Psoas muscle (tissue), 8 donors: ENCODE data around the gene SP100. TPM values are rescaled to one million over a fixed set of nuclear protein-coding genes. Genes with fewer than 3 reads are reported as not detected.

Experiments used
- ATAC-seq, 4 donors: fragments of 200-7000 bp; cut with Tn5 transposase; one replicate each; pipeline ENCODE4 v1.9.1; 2020; ENCODE audit warnings: moderate library complexity in 3 of 4, mild to moderate bottlenecking in 2 of 4
- DNase-seq, 2 donors: peaks; one replicate each; pipeline ENCODE4 v3.0.0-alpha.2; 2020
- H3K27ac ChIP-seq: fragments of 200-600 bp; one replicate; pipeline ENCODE4 v1.8.0; 2022
- H3K27me3 ChIP-seq, 3 donors: fragments of 200-600 bp in 1 of 3; one replicate each; pipeline versions ENCODE4 v1.6.1 to v1.8.0; 2013 to 2022; ENCODE audit warnings: low read length in 2 of 3, mild to moderate bottlenecking in 2 of 3, moderate library complexity in 1 of 3; ENCODE audit not compliant: insufficient read depth in 3 of 3
- H3K36me3 ChIP-seq, 2 donors: fragments of 200-600 bp in 1 of 2; one replicate each; pipeline versions ENCODE4 v1.6.1 to v1.8.0; 2013 to 2022; ENCODE audit warnings: low read depth in 1 of 2, mild to moderate bottlenecking in 1 of 2, moderate library complexity in 1 of 2; ENCODE audit not compliant: insufficient read depth in 1 of 2
- H3K4me1 ChIP-seq: fragments of 200-600 bp; one replicate; pipeline ENCODE4 v1.8.0; 2022
- H3K4me3 ChIP-seq: fragments of 200-600 bp; one replicate; pipeline ENCODE4 v1.8.0; 2022; ENCODE audit warnings: mild to moderate bottlenecking
- H3K9me3 ChIP-seq: fragments of 200-600 bp; one replicate; pipeline ENCODE4 v1.8.0; 2022
- CTCF ChIP-seq: fragments of 200-600 bp; IDR thresholded peaks from one replicate; pipeline ENCODE4 v1.8.0; 2022; ENCODE audit warnings: antibody characterized with exemption
- WGBS, 3 donors: extraction: QIAGEN DNeasy Blood & Tissue Kit; methylation state at CpG; one replicate each; pipeline versions ENCODE4 v1.1.6 to v1.1.7; 2013; 5-methylcytosine and 5-hydroxymethylcytosine counted together
- intact Hi-C, 2 donors: fragments of 100-400 bp; cut with DNase I; formaldehyde crosslinking; loops; one replicate each; pipeline versions ENCODE4 v1.11.0 to v1.14.2; 2022
- polyA plus RNA-seq, 3 donors: library from polyadenylated mRNA; stranded (reverse); fragments of 200-250 nt; gene quantifications; one replicate each; pipeline ENCODE4 v1.2.3, GENCODE V29; 2013
- total RNA-seq, 4 donors: library from RNA; stranded (reverse); fragmentation: NEBNext Ultra II Directional in 2 of 4; extraction: Animal tissue kit (Norgen Biotek cat#: 25700) in 2 of 4; gene quantifications; one replicate each; pipeline versions ENCODE4 v1.2.1 to v1.2.4, GENCODE V29; 2021 to 2023
- donor health status: healthy with polysubstance abuse.
- donor health status: DM: no; HTN: no; CAD: no; lungs with moderate emphysema.
- donor health status: Bipolar disorder and iron deficiency.
- donor health status: healthy.
- donor health status: DM: yes; HTN: yes; CAD: no.
- donor health status: DM: no; HTN: no; CAD: no.
- donor health status: DM: no; HTN: no; CAD: no.
- donor health status: DM: yes; HTN: yes; CAD: no.

SP100 gene
- total and polyA plus RNA-seq, 7 donors = 6.5 to 28.0 (median 13.5) TPM

- H3K27me3 ChIP-seq = no peaks in the 10 kb centered on the region
- no peak for ATAC-seq
- no peak for TF ChIP-seq CTCF
- no peak overlapping the region for H3K4me3 ChIP-seq
- H3K4me1 ChIP-seq = no peaks in the 10 kb centered on the region
- peaks cover 5% of the 10 kb centered on the region for H3K9me3 ChIP-seq
- DNase-seq = no peak
- H3K36me3 ChIP-seq = peaks cover 6 to 33% of the 10 kb centered on the region in 2 donors
- intact Hi-C loops = no loop called here
- H3K27ac ChIP-seq = no peak overlapping the region
Observed at GRCh38 chr2:230457793-230458192, 41.8 kb downstream of the SP100 start.

- intact Hi-C loops = no loop called here
- TF ChIP-seq CTCF = no peak
- Histone ChIP-seq H3K36me3 (peaks cover 6 to 46% of the 10 kb centered on the region in 2 donors), H3K4me3 (no peak overlapping the region), H3K27ac (no peak overlapping the region), H3K4me1 (no peaks in the 10 kb centered on the region), H3K27me3 (no peaks in the 10 kb centered on the region), H3K9me3 (peaks cover 5% of the 10 kb centered on the region)
- ATAC-seq (no peak), DNase-seq (no peak)
Observed at GRCh38 chr2:230459216-230459615, 43.2 kb downstream of the SP100 start.

- Histone ChIP-seq H3K4me1 (no peaks in the 10 kb centered on the region), H3K36me3 (peaks cover 5 to 55% of the 10 kb centered on the region in 2 donors), H3K27me3 (no peaks in the 10 kb centered on the region), H3K9me3 (no peaks in the 10 kb centered on the region), H3K27ac (no peak overlapping the region), H3K4me3 (no peak overlapping the region)
- DNase-seq (no peak), ATAC-seq (no peak)
- TF ChIP-seq CTCF = no peak
- intact Hi-C loops = no loop called here
- WGBS, 3 donors = 86 to 90% (median 89%) methylated on average over 4 of the region's 4 CpGs
Observed at GRCh38 chr2:230471074-230471473, 55.1 kb downstream of the SP100 start.

- no peak for TF ChIP-seq CTCF
- ATAC-seq = no peak
- Histone ChIP-seq H3K27ac (no peak overlapping the region), H3K9me3 (no peaks in the 10 kb centered on the region), H3K4me1 (no peaks in the 10 kb centered on the region), H3K36me3 (peaks cover 5 to 45% of the 10 kb centered on the region in 2 donors), H3K4me3 (no peak overlapping the region), H3K27me3 (no peaks in the 10 kb centered on the region)
- intact Hi-C loops = no loop called here
- DNase-seq = no peak
Observed at GRCh38 chr2:230472621-230473018, 56.6 kb downstream of the SP100 start.

- H3K27ac ChIP-seq = no peak overlapping the region
- no peak overlapping the region for H3K4me3 ChIP-seq
- no peaks in the 10 kb centered on the region for H3K27me3 ChIP-seq
- no peak for TF ChIP-seq CTCF
- WGBS, 3 donors = 57 to 63% (median 61%) methylated on average over 3 of the region's 3 CpGs
- intact Hi-C loops = no loop called here
- peaks cover 5 to 40% of the 10 kb centered on the region in 2 donors for H3K36me3 ChIP-seq
- DNase-seq (no peak), ATAC-seq (no peak)
- H3K9me3 ChIP-seq = no peaks in the 10 kb centered on the region
- H3K4me1 ChIP-seq = no peaks in the 10 kb centered on the region
Observed at GRCh38 chr2:230473378-230473777, 57.4 kb downstream of the SP100 start.
